Endothelial cell of umbilical vein (primary cell): ENCODE results near the gene EEF1G. TPM values are rescaled to one million over a fixed set of nuclear protein-coding genes. Genes with fewer than 3 reads are reported as not detected.

Experiments
- BruUV-seq: library from RNA; stranded (reverse); fragments of 400-500 nt; replicated peaks from 2 replicates; lab custom pipeline; 2021; lab: Mats Ljungman, UMichigan
- CTCF ChIA-PET: fragments of 300-600, 350-600 bp; sonication (Branson Sonifier 250); formaldehyde crosslinking; loops from one replicate; lab custom pipeline; 2021; ENCODE audit warnings: antibody characterized with exemption, inconsistent platforms; lab: Charles Lee
- POLR2A ChIA-PET: fragments of 300-600, 350-600 bp; sonication (Branson Sonifier 250); formaldehyde crosslinking; loops from one replicate; lab custom pipeline; 2021; ENCODE audit warnings: antibody characterized with exemption, inconsistent platforms; lab: Charles Lee
- DNase-seq: peaks from one replicate; pipeline ENCODE4 v3.0.0-alpha.2; 2011; ENCODE audit warnings: low read depth, low spot score
- FAIRE-seq: peaks from 2 replicates; lab custom pipeline; 2011; peaks lifted over from hg19 to GRCh38; lab: Jason Lieb, UNC
- H2AFZ ChIP-seq: 2 replicates; pipeline ENCODE4 v1.6.0; 2012; ENCODE audit warnings: low read depth, low read length, control low read depth, inconsistent platforms
- H3K27ac ChIP-seq: 2 replicates; pipeline ENCODE4 v1.5.1; 2011; ENCODE audit warnings: low read depth, mild to moderate bottlenecking, control low read depth, low read length, moderate library complexity; ENCODE audit not compliant: insufficient read depth
- H3K27me3 ChIP-seq, 2 experiments: 2 replicates each; pipeline versions ENCODE4 v1.6.0 to v1.6.1; 2011; ENCODE audit warnings: low read length in 2 of 2, mixed read lengths in 1 of 2; ENCODE audit not compliant: control insufficient read depth in 2 of 2, insufficient read depth in 2 of 2
- H3K36me3 ChIP-seq, 2 experiments: 2 replicates in 1 of 2; 3 replicates in 1 of 2; pipeline ENCODE4 v1.5.1; 2011; ENCODE audit warnings: low read length in 2 of 2, mild to moderate bottlenecking in 1 of 2, moderate library complexity in 1 of 2; ENCODE audit not compliant: control insufficient read depth in 2 of 2, insufficient read depth in 2 of 2; ENCODE audit errors: extremely low read depth in 1 of 2
- H3K4me1 ChIP-seq: 3 replicates; pipeline ENCODE4 v1.5.1; 2011; ENCODE audit warnings: mild to moderate bottlenecking, low read length; ENCODE audit not compliant: control insufficient read depth, insufficient read depth; ENCODE audit errors: extremely low read depth
- H3K4me2 ChIP-seq: 2 replicates; pipeline ENCODE4 v1.6.1; 2011; ENCODE audit warnings: low read length, control low read depth, mixed read lengths; ENCODE audit not compliant: insufficient read depth
- H3K4me3 ChIP-seq, 3 experiments: fragments of 200-600 bp in 1 of 3; sonication (generic), shearing (Covaris generic) in 1 of 3; replicated peaks in 1 of 3; 2 replicates each; pipeline ENCODE4 v1.5.1; 2011 to 2016; ENCODE audit warnings: control low read depth in 3 of 3, low read length in 3 of 3, mild to moderate bottlenecking in 2 of 3, inconsistent platforms in 1 of 3, low read depth in 1 of 3, moderate library complexity in 1 of 3; ENCODE audit not compliant: insufficient read depth in 1 of 3
- H3K79me2 ChIP-seq: 2 replicates; pipeline ENCODE4 v1.6.0; 2012; ENCODE audit warnings: low read length, inconsistent platforms; ENCODE audit not compliant: control insufficient read depth, insufficient read depth
- H3K9ac ChIP-seq: replicated peaks from 2 replicates; pipeline ENCODE3; 2011; ENCODE audit warnings: low read length, control low read depth; ENCODE audit not compliant: insufficient read depth; ENCODE audit errors: extremely low read depth
- H3K9me1 ChIP-seq: replicated peaks from 3 replicates; pipeline ENCODE4 v1.6.0; 2011; ENCODE audit warnings: mild to moderate bottlenecking, low read length; ENCODE audit not compliant: control insufficient read depth, insufficient read depth; ENCODE audit errors: extremely low read depth
- H3K9me3 ChIP-seq: replicated peaks from 2 replicates; pipeline ENCODE4 v1.5.1; 2012; ENCODE audit warnings: low read length, inconsistent platforms; ENCODE audit not compliant: control insufficient read depth, insufficient read depth
- H4K20me1 ChIP-seq: replicated peaks from 2 replicates; pipeline ENCODE3; 2011; ENCODE audit warnings: mild to moderate bottlenecking, low read length; ENCODE audit not compliant: control insufficient read depth, insufficient read depth; ENCODE audit errors: extremely low read depth
- CTCF ChIP-seq, 2 donors: IDR thresholded peaks; 1 replicate in 1 of 2; 2 replicates in 1 of 2; pipeline ENCODE4 v1.5.1; 2011; ENCODE audit warnings: low read length in 2 of 2, mild to moderate bottlenecking in 2 of 2, moderate library complexity in 2 of 2, control low read depth in 1 of 2, inconsistent platforms in 1 of 2, low read depth in 1 of 2; ENCODE audit not compliant: insufficient read depth in 1 of 2; ENCODE audit errors: extremely low read depth in 1 of 2
- EZH2 ChIP-seq: IDR thresholded peaks from 2 replicates; pipeline ENCODE4 v1.6.1; 2012; ENCODE audit warnings: borderline replicate concordance, low read depth, mild to moderate bottlenecking, moderate library complexity, low read length, inconsistent platforms; ENCODE audit not compliant: severe bottlenecking
- FOS ChIP-seq: IDR thresholded peaks from 2 replicates; pipeline ENCODE4 v1.6.1; 2011; ENCODE audit warnings: mild to moderate bottlenecking, low read length, moderate library complexity, borderline replicate concordance; ENCODE audit not compliant: insufficient read depth
- GATA2 ChIP-seq: IDR thresholded peaks from 2 replicates; pipeline ENCODE4 v1.7.0; 2011; ENCODE audit warnings: low read depth, mild to moderate bottlenecking, moderate library complexity, mixed read lengths, low read length; ENCODE audit not compliant: insufficient read length, insufficient read depth
- JUN ChIP-seq: IDR thresholded peaks from 2 replicates; pipeline ENCODE4 v1.6.1; 2011; ENCODE audit warnings: borderline replicate concordance, low read depth; ENCODE audit not compliant: insufficient read length, insufficient read depth
- MAX ChIP-seq: IDR thresholded peaks from 2 replicates; pipeline ENCODE4 v1.6.1; 2011; ENCODE audit not compliant: insufficient read depth, insufficient read length
- MYC ChIP-seq: IDR thresholded peaks from one replicate; pipeline ENCODE4 v1.6.1; 2011; ENCODE audit warnings: mild to moderate bottlenecking, low read depth, low read length
- POLR2A ChIP-seq: IDR thresholded peaks from 2 replicates; pipeline ENCODE4 v1.6.1; 2012; ENCODE audit warnings: low read depth, mild to moderate bottlenecking, control low read depth, low read length
- POLR2AphosphoS5 ChIP-seq: IDR thresholded peaks from 2 replicates; pipeline ENCODE4 v1.6.1; 2012; ENCODE audit warnings: low read depth, mild to moderate bottlenecking, control low read depth, low read length, moderate library complexity; ENCODE audit not compliant: insufficient read depth
- dilution Hi-C: fragments of 300-500 bp; cut with MboI; formaldehyde crosslinking; loops from one replicate; pipeline ENCODE4 v1.15.0; 2019; ENCODE audit warnings: low sequenced_read_pairs; ENCODE audit not compliant: extremely low pct_ligation_motif_present
- intact Hi-C: fragments of 100-400 bp; cut with micrococcal nuclease; formaldehyde crosslinking; loops from one replicate; pipeline ENCODE4 v1.10.0; 2022
- polyA plus RNA-seq, 4 experiments: library from polyadenylated mRNA; depleted of rRNA in 3 of 4; stranded (reverse) in 3 of 4; unstranded in 1 of 4; fragments of >200 nt; gene quantifications; 2 replicates each; pipeline versions ENCODE4 v1.2.1 to v1.2.3, GENCODE V29; 2011 to 2012; ENCODE audit warnings: missing spikeins in 1 of 4
- total RNA-seq: library from RNA; stranded (reverse); gene quantifications from 2 replicates; pipeline ENCODE4 v1.2.3, GENCODE V29; 2021

Gene EEF1G
- total and polyA plus RNA-seq, 2 donors (not counting 3 experiments of a cell fraction or from before 2014, with no cell fraction given): 1,341 to 2,133 TPM

GRCh38 chr11:62548545-62549335 is 25.0 kb downstream of the EEF1G start:
- H3K36me3 ChIP-seq: no peaks in the 10 kb centered on the region
- H3K27me3 ChIP-seq: no peaks in the 10 kb centered on the region
- ChIA-PET POLR2A (no interaction called here), CTCF (interaction anchor here (1.7 to 11.0 kb wide), 2 partner anchors 10 to 124 kb away, joined by 10 to 376 read pairs; no protein-coding TSS in a partner anchor)
- intact Hi-C loops (no loop called here), dilution Hi-C loops (no loop called here)
- H2AFZ ChIP-seq: peak overlapping the region; percentile 59
- H3K4me1 ChIP-seq: peaks cover 51% of the 10 kb centered on the region
- TF ChIP-seq POLR2AphosphoS5 (peak; percentile 48), FOS (peak; percentile 33), JUN (no peak)
- peak overlapping the region; percentile 37 for H3K4me2 ChIP-seq
- no peak overlapping the region for H3K9ac ChIP-seq
- no peaks in the 10 kb centered on the region for H3K9me1 ChIP-seq
- no peak overlapping the region for H3K4me3 ChIP-seq
- peak overlapping the region; percentile 1 for H3K27ac ChIP-seq
- peak; percentile 69 for DNase-seq
- no peaks in the 10 kb centered on the region for H3K9me3 ChIP-seq
- H3K79me2 ChIP-seq: peaks cover 28% of the 10 kb centered on the region
- H4K20me1 ChIP-seq: no peaks in the 10 kb centered on the region
- peak; percentile 98 for FAIRE-seq
- BruUV-seq: no TSS peak

- CTCF ChIA-PET: interaction anchor here (1.2 to 11.0 kb wide), 3 partner anchors 11 to 153 kb away, joined by 7 to 376 read pairs (median 10); no protein-coding TSS in a partner anchor
- no peaks in the 10 kb centered on the region for H4K20me1 ChIP-seq
- DNase-seq (peak; percentile 37), FAIRE-seq (peak; percentile 38)
- no peak overlapping the region for H3K4me3 ChIP-seq
- no peaks in the 10 kb centered on the region for H3K9me1 ChIP-seq
- peaks cover 51% of the 10 kb centered on the region for H3K4me1 ChIP-seq
- no peaks in the 10 kb centered on the region for H3K36me3 ChIP-seq
- POLR2A ChIA-PET: interaction anchor here (1.0 to 1.4 kb wide), 2 partner anchors 8 to 117 kb away, joined by 3 read pairs; partner anchors contain the start of genes C11orf98 and CSKMT
- peak overlapping the region; percentile 67 for H3K4me2 ChIP-seq
- H2AFZ ChIP-seq: no peak overlapping the region
- dilution Hi-C loops: no loop called here
- TF ChIP-seq POLR2A (no peak), MYC (no peak), EZH2 (no peak), FOS (no peak), JUN (no peak), GATA2 (no peak), POLR2AphosphoS5 (no peak), MAX (no peak), CTCF (IDR thresholded peaks at IDR 0.05; ENCODE audit: extremely low read depth in 1 of 2, insufficient read depth in 1 of 2, low read depth in 1 of 2, low read length in 2 of 2) (no peak)
- no peaks in the 10 kb centered on the region for H3K27me3 ChIP-seq
- no TSS peak for BruUV-seq
- no peak overlapping the region for H3K9ac ChIP-seq
- intact Hi-C loops: no loop called here
- H3K27ac ChIP-seq: no peak overlapping the region
- H3K9me3 ChIP-seq: no peaks in the 10 kb centered on the region
- peaks cover 38% of the 10 kb centered on the region for H3K79me2 ChIP-seq
These were observed 25.9 kb downstream of the EEF1G start for GRCh38 chr11:62547691-62548281.
